GM12891 (cell line): ENCODE data around the gene RAP1B.

Experiments
- POLR2A ChIP-seq: IDR thresholded peaks from 2 replicates; pipeline ENCODE4 v1.6.1; 2011; ENCODE audit warnings: low read depth, low read length, control low read depth
- POLR2AphosphoS5 ChIP-seq: IDR thresholded peaks from 2 replicates; pipeline ENCODE4 v1.6.1; 2011; ENCODE audit warnings: low read depth, low read length, control low read depth
- TAF1 ChIP-seq: IDR thresholded peaks from 2 replicates; pipeline ENCODE4 v1.6.1; 2011; ENCODE audit warnings: low read depth, low read length, control low read depth

DNA sequence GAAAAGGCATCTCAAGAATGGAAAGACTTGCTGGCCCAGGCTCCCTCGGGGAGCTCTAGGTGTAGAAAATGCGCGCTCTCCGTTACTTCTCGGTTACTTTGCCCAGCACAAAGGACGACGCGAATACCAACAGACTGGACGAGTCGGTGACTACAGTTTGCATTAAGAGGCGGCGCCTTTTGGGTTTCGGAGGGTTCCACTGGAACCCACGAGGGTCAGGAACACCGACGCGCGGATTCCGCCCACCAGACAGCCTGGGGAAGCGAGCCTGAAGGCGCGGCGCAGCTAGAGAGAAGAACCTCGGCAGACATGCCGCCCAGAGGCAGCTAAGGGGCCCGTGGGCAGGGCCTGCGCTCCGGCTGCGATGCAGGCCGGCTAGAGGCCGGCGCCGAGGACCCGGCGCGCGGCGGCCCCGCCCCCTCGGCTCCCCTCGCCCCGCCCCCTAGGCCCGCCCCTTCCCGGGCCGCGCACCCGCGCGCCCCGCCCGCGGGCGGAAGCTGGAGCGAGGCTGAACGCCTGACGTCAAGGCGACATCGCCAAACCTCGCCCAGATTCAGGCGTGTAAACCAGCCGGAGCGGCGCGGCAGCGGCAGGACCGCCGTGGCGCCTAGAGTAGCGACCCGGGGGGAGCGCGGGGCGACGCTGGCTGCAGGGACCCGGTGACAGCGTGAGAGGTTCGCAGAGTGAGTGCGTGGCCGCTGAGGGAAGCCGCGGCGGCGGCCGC, at the start of gene RAP1B:
- TF ChIP-seq POLR2A (peak; percentile 93), TAF1 (peak; percentile 75), POLR2AphosphoS5 (peak; percentile 91)
